ENCODE results near the gene ZNF330. TPM values are rescaled to one million over a fixed set of nuclear protein-coding genes. Genes with fewer than 3 reads are reported as not detected.
A peak's percentile ranks its signal among the peaks of the same experiment; 100 is the strongest.
"Not testable (repeated sequence)": the region's sequence is repeated elsewhere in the genome, so short reads cannot be mapped to it uniquely, and the experiment has no call there.

The ZNF330 gene
- 46.9 and 54.1 TPM in 2 replicates for total RNA-seq (2014; rRNA removed; shearing (Covaris generic))
- polyA plus RNA-seq (2015; cell fraction: cytosol; rRNA removed), result 31.6 and 34.9 TPM in 2 replicates
- polyA plus RNA-seq (2015; cell fraction: nucleus; rRNA removed), result 105 and 127 TPM in 2 replicates

GRCh38 chr4:141220691-141221659 is at the start of gene ZNF330:
Gene ZNF330 (plus strand): TSS chr4:141220895. CDS start chr4:141222372, 1,477 bp downstream.
- DNase-seq (ENCODE audit: low read depth, low spot score), result peak; percentile 89
- in situ Hi-C loops (cut with HindIII; ENCODE audit: low pct_unique_long_range_greater_than_20kb, low sequenced_read_pairs), result no loop called here

GRCh38 chr4:141174457-141174856 is 46.2 kb upstream of the ZNF330 start:
- no peak for DNase-seq (ENCODE audit: low read depth, low spot score)
- in situ Hi-C loops (cut with HindIII; ENCODE audit: low pct_unique_long_range_greater_than_20kb, low sequenced_read_pairs), result no loop called here

- in situ Hi-C loops (cut with HindIII; ENCODE audit: low pct_unique_long_range_greater_than_20kb, low sequenced_read_pairs), result no loop called here
- DNase-seq (ENCODE audit: low read depth, low spot score), result no peak
Measured at GRCh38 chr4:141177171-141177570, 43.5 kb upstream of the ZNF330 start.

GRCh38 chr4:141179474-141180373 is 41.0 kb upstream of the ZNF330 start:
- no peak for DNase-seq (ENCODE audit: low read depth, low spot score)
- in situ Hi-C loops (cut with HindIII; ENCODE audit: low pct_unique_long_range_greater_than_20kb, low sequenced_read_pairs), result no loop called here

GRCh38 chr4:141180991-141181761 is 39.5 kb upstream of the ZNF330 start:
- no peak for DNase-seq (ENCODE audit: low read depth, low spot score)

GRCh38 chr4:141183491-141183890 is 37.2 kb upstream of the ZNF330 start:
- in situ Hi-C loops (cut with HindIII; ENCODE audit: low pct_unique_long_range_greater_than_20kb, low sequenced_read_pairs), result not testable (repeated sequence)

More at GRCh38 chr4:141180991-141181761, 39.5 kb upstream of the ZNF330 start:
- in situ Hi-C loops (cut with HindIII; ENCODE audit: low pct_unique_long_range_greater_than_20kb, low sequenced_read_pairs), result no loop called here

GRCh38 chr4:141192564-141192963 is 28.1 kb upstream of the ZNF330 start:
- in situ Hi-C loops (cut with HindIII; ENCODE audit: low pct_unique_long_range_greater_than_20kb, low sequenced_read_pairs), result no loop called here
- no peak for DNase-seq (ENCODE audit: low read depth, low spot score)

More at GRCh38 chr4:141183491-141183890, 37.2 kb upstream of the ZNF330 start:
- not testable (repeated sequence) for DNase-seq (ENCODE audit: low read depth, low spot score)

GRCh38 chr4:141193516-141194034 is 27.1 kb upstream of the ZNF330 start:
- DNase-seq (ENCODE audit: low read depth, low spot score), result no peak
- in situ Hi-C loops (cut with HindIII; ENCODE audit: low pct_unique_long_range_greater_than_20kb, low sequenced_read_pairs), result no loop called here

GRCh38 chr4:141195095-141195707 is 25.5 kb upstream of the ZNF330 start:
- DNase-seq (ENCODE audit: low read depth, low spot score), result no peak
- in situ Hi-C loops (cut with HindIII; ENCODE audit: low pct_unique_long_range_greater_than_20kb, low sequenced_read_pairs), result no loop called here

- DNase-seq (ENCODE audit: low read depth, low spot score), result no peak
- in situ Hi-C loops (cut with HindIII; ENCODE audit: low pct_unique_long_range_greater_than_20kb, low sequenced_read_pairs), result no loop called here
Measured at GRCh38 chr4:141196227-141196933, 24.3 kb upstream of the ZNF330 start.

GRCh38 chr4:141207961-141208360 is 12.7 kb upstream of the ZNF330 start:
- in situ Hi-C loops (cut with HindIII; ENCODE audit: low pct_unique_long_range_greater_than_20kb, low sequenced_read_pairs), result no loop called here
- peak; percentile 20 for DNase-seq (ENCODE audit: low read depth, low spot score)

GRCh38 chr4:141210168-141210567 is 10.5 kb upstream of the ZNF330 start:
- DNase-seq (ENCODE audit: low read depth, low spot score), result no peak
- in situ Hi-C loops (cut with HindIII; ENCODE audit: low pct_unique_long_range_greater_than_20kb, low sequenced_read_pairs), result no loop called here

GRCh38 chr4:141213550-141213991 is 7.1 kb upstream of the ZNF330 start:
- in situ Hi-C loops (cut with HindIII; ENCODE audit: low pct_unique_long_range_greater_than_20kb, low sequenced_read_pairs), result no loop called here

GRCh38 chr4:141215030-141215429 is 5.7 kb upstream of the ZNF330 start:
- in situ Hi-C loops (cut with HindIII; ENCODE audit: low pct_unique_long_range_greater_than_20kb, low sequenced_read_pairs), result no loop called here
- DNase-seq (ENCODE audit: low read depth, low spot score), result peak; percentile 33

More at GRCh38 chr4:141213550-141213991, 7.1 kb upstream of the ZNF330 start:
- DNase-seq (ENCODE audit: low read depth, low spot score), result no peak

- in situ Hi-C loops (cut with HindIII; ENCODE audit: low pct_unique_long_range_greater_than_20kb, low sequenced_read_pairs), result no loop called here
- DNase-seq (ENCODE audit: low read depth, low spot score), result no peak
Measured at GRCh38 chr4:141216002-141216761, 4.5 kb upstream of the ZNF330 start.
